Measurements from ENCODE around the gene UBAP2L. TPM values are rescaled to one million over a fixed set of nuclear protein-coding genes. Genes with fewer than 3 reads are reported as not detected.
"Not testable (repeated sequence)": the region's sequence is repeated elsewhere in the genome, so short reads cannot be mapped to it uniquely, and the experiment has no call there.

UBAP2L gene
- total RNA-seq, 1 experiment from 2014 or later = 105 TPM

DNA sequence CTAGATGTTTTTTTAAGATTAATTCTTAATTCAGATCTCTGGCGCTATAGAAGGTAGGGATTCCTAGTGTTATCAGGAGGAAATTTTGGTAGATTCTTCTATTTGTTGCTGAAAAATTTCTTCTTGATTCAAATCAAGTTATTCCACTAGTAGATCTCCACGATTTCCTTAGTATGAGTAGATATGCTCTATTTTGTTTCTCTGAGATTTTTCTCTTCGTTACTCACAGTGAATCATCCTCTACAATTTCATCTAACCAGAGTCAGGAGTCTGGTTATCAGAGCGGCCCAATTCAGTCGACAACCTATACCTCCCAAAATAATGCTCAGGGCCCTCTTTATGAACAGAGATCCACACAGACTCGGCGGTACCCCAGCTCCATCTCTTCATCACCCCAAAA is 32.9 kb downstream of the UBAP2L start:
- no peak for DNase-seq (ENCODE audit: low read depth)

DNA sequence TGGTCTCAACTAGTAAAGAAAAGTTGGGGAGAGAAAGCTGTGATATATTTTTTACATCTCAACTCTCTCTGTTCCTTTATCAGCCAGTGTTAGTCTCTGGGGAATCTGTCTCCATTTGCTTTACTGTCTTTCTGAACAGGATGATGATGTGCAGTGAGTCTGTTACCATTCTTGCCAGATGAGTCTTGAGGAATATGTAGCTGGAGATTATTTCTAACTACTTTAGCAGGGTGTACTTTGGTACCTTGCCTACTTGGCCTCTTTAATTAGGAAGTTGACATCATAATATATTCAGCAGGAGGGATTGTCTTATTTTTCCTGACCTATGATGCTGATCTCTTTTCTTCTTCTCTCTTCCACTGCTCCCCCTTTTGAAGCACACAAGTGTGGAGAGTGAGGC is 35.9 kb downstream of the UBAP2L start:
- no peak for DNase-seq (ENCODE audit: low read depth)

DNA sequence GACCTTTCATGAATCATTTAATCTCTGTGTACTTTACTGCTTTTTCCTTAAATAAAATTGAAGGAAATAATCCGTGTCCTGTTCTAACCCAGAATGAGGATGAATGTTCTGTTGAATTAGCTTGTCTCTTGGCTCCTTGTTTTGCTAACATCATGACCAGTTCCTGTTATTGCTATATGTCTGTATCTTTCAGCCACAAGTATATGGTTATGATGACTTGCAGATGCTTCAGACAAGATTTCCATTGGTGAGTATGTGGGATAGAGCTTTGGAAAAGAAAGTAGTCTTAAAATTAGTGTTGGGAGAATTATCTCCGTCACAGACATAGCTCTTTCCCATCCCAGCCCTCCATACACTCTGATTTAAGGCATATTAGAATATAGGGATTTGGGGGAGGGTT is 38.0 kb downstream of the UBAP2L start:
- DNase-seq (ENCODE audit: low read depth) = no peak

DNA sequence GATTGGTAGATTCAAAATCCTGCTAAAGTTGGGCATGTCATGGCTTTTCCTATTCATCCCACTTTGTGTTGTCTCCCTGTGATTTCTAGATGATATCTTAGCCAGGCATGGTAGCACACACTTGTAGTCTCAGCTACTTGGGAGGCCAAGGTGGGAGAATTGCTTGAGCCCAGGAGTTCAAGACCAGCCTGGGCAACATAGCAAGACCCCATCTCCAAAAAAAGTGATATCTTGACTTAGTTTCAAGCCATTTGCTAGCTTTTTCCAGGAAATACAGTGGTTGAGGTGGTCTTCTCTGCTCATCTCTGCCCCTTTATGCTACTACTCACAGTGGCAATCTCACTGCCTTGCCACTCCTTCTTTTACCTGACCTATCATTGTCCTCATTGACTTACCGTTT is 39.4 kb downstream of the UBAP2L start:
- DNase-seq (ENCODE audit: low read depth) = no peak

DNA sequence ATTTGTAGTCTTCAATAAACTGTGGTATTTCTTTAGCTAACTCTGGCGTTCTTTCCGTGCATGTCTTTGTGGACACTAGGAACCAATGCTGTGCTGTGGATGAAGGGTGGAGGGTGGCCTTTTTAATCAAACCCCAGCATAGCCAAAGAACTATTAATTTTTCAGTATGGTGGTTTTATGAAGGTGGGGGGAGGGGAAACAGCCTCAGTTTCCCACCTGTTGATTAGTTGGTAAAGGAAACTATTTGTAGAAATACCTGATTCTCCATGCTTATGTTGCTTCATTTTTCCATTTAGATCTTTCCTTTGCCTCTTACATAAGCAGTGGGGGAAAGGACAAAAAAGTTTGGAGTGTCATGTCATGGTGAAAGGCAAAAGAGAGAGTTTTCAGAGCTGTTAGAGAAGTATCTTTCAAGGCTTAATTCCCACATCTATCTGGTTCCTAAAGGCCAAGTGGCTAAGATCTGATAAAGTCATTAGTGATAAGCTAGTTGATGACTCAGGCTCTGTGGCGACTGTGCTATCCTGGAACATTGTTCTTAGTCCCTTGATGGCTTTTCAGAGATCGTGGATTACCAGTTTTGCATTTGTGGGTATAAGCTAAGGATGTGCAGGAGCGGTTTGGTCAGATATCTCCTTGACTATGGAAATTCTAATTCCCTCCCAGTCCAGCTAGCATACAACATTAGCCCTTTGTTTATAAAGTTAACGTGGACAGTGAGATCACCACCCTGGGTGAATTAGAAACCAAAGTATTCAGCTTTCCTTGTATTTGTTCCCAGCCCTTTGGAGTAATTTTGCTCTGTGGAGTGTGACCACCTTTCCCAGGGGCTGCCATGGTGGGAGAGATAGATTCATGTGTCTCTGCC is 42.9 kb downstream of the UBAP2L start:
- DNase-seq (ENCODE audit: low read depth) = no peak

DNA sequence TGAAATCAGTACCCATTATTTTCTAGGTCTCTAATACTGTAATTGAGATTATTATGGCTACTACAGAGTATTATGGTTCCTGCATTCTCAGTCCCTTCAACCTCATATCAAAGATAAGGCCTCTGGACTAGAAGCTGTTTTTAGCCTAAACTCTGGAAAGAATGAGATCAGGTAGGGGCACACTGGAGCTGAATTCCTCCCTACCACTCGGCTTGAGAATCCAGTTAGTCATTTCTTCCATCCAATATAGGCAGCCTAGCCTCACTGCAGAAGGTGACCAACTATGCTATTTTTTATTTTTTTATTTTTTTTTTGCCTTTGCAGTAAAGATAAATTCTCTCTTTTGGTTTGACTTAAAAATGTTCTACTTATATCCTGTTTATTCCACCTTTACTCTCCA is 43.7 kb downstream of the UBAP2L start:
- no peak for DNase-seq (ENCODE audit: low read depth)

DNA sequence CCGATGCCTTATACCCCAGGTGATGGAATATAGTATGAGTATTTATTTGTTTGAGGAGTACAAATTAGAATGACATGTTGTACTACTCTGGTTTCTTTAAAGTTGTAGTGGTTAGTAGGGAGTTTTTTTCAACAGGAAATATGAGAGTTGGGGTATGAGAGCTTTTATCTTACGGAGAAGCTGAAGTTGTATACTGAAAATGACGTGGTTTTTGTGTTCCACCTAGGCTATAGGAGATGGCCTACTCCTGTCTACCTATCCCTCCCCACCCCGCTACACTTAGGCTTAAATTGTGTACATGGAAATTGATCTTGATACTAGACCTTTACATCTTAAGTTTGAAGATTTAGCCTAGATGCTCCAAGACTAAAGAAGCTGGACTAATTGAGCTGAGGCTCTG is 44.8 kb downstream of the UBAP2L start:
- DNase-seq (ENCODE audit: low read depth) = no peak

DNA sequence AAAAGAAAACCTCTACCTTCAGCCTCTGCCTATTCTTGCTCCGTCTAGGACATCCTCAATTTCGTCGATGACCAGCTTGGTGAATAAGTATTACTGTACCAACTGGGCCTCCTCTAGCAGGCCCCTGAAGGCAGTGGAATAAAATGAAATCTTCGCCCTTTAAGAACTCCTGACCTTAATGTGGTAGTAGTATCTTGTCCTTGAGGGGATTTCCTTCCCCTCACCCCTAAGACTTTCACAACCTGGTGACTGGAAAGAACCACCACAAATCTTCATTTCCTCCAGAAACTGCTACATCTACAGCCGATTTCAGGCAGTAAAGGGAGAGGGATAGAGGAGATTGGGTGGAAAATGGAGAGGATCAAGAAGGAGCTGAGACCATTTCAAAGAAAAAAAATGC is 50.1 kb downstream of the UBAP2L start:
- DNase-seq (ENCODE audit: low read depth) = no peak

DNA sequence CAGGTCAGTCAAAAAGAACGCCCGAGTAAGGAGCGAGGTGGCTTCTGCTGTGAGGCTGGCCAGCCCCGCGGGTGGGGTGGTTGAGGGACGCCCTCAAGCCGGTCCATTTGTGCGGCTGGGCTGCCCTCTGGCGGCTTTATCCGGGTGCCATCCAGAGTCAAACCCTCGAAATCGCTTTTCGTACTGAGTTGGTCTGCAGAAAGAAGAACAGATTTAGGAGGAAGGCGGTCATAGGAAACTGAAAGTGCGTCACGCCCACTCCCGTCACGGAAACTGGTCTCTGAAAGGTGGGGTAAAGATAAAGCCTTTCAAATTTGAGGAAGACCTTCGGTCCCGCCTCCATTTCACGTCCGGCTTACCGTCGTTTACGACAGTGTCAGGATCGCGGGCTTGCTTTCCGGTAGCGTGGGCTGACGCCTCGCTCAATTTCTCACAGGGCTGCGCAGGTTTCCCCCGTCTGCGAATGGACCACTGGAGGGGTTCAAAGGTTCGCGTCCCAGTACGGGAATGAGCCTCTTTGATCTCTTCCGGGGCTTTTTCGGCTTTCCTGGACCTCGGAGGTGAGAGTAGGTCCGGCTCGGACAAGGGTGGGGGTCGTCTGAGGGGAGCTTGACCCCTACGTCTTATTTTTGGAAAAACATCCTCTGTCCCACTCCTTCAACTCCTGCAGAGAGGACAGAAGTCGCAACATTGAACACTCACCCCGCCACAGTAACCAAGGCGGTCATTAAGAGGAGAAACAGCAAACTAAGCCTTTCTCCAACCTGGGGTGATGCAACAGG is 51.7 kb downstream of the UBAP2L start, which contains the start of gene HAX1:
Gene HAX1, plus strand, starts transcription at position 413 of the 782 bp plus-strand sequence. Its CDS starts 95 bp downstream, at position 508.
- peak; percentile 96 for DNase-seq (ENCODE audit: low read depth)

DNA sequence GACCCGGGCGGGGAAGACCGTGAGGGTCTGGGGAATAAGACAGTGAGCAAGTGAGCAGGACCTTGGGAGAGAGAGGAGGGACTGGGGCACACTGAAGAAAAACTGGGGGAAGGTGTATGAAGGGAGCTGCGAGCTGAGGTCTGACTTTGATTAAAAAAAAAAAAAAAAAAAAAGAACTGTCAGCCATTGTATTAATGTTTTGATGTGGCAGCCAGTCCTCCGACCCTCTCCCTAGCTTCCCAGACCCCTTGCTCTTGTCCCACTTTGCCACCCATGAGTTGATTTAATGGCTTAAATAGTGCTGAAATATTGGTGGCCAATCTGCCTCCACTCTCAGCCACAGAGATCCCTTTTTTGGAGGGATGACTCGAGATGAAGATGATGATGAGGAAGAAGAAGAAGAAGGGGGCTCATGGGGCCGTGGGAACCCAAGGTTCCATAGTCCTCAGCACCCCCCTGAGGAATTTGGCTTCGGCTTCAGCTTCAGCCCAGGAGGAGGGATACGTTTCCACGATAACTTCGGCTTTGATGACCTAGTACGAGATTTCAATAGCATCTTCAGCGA is 52.3 kb downstream of the UBAP2L start:
- no peak for DNase-seq (ENCODE audit: low read depth)

DNA sequence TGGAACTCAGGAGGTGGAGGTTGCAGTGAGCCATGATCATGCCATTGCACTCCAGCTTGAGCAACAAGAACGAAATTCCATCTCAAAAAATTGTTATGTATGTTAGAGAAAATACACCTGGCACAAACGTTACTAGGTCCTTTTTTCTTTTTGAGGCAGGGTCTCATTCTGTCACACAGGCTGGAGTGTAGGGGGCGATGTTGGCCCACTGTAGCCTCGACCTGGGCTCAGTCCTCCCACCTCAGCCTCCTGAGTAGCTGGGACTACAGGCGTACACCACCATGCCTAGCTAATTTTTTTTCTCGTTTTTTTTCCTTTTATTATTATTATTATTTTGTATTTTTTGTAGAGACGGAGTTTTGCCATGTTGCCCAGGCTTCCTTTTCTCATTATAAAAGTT is 56.0 kb downstream of the UBAP2L start:
- DNase-seq (ENCODE audit: low read depth) = peak; percentile 16

DNA sequence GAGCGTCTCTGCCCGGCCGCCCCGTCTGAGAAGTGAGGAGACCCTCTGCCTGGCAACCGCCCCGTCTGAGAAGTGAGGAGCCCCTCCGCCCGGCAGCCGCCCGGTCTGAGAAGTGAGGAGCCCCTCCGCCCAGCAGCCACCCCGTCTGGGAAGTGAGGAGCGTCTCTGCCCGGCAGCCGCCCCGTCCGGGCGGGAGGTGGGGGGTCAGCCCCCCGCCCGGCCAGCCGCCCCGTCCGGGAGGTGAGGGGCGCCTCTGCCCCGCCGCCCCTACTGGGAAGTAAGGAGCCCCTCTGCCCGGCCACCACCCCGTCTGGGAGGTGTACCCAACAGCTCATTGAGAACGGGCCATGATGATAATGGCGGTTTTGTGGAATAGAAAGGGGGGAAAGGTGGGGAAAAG is 66.8 kb downstream of the UBAP2L start:
- DNase-seq (ENCODE audit: low read depth) = not testable (repeated sequence)

DNA sequence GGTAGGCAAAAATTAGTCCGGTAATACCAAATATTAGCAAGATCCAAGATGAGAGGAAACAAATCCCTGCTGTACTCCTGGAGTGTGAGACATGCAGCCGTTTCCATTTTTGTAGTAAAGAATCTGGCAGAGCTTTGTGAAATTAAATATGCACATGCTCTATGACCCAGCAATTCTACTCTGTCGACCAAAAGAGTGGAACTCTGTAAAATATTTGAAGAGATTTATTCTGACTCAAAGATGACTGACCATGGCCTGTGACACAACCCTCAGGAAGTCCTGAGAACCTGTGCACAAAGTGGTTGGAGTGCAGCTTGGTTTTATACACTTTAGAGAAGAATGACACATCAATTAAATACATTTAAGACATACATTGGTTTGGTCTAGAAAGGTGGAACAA is 67.9 kb downstream of the UBAP2L start:
- DNase-seq (ENCODE audit: low read depth) = no peak

DNA sequence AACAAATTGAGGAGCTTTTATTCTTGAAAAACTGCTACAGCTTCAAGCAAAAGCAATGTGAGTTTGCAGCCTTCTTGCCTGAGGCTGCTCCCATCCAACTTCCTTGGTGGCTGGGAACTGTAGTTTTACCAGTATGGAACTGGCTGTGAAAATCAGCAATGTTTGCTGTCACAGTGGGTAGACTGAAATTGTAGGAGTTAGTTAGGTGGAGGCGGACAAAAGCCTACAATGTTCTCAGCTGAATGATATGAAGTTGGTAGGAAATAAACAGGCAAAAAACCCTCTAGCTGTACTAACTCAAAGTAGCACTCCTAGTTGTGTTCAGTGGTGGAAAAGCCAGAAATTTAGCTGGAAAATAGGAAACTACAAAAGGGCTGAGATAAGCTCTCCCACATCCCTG is 70.2 kb downstream of the UBAP2L start:
- no peak for DNase-seq (ENCODE audit: low read depth)

DNA sequence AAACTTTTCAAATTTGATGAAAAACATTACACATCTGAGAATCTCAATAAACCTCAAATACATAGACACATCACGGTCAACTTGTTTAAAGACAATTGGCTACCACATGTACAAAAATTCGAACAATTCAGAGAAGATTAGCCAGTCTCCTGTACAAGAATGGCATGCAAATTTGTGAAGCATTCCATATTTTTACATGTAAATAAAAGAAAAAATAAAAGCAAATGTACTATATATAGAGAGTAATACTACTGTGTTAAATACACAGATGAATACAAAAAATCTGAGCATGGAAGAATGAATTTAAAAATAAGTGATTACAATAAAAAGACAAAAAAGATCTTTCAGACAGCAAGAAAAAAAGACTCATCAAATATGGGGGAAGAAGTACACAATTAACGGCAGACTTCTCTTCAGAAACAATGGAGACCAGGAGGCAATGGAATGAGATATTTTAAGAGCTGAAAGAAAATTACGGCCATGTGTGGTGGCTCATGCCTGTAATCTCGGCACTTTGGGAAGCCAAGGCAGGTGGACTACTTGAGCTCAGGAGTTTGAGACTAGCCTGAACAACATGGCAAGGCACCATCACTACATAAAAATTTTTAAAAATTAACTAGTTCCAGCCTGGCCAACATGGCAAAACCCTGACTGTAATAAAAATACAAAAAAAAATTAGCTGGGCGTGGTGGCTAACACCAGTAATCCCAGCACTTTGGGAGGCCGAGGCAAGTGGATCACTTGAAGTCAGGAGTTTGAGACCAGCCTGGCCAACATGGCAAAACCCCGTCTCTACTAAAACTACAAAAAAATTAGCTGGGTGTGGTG is 74.9 kb downstream of the UBAP2L start:
- no peak for DNase-seq (ENCODE audit: low read depth)

DNA sequence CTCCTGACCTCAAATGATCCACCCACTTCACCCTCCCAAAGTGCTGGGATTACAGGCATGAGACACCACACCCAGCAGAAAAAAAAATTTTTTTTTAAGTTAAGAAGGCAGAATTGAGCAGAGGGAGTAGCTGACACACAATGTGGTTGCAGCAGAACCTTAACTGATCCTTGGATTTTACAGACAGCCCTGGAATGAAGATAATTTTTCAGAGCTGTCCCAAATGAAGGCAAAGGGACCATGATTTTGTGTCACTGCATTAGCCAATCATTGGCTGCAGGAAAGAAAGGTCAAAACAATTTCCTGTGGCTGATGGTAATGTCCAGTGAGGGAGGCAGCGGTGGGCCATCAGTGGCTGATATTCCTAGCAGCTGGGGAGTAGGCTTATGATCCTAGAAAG is 80.8 kb downstream of the UBAP2L start:
- no peak for DNase-seq (ENCODE audit: low read depth)

DNA sequence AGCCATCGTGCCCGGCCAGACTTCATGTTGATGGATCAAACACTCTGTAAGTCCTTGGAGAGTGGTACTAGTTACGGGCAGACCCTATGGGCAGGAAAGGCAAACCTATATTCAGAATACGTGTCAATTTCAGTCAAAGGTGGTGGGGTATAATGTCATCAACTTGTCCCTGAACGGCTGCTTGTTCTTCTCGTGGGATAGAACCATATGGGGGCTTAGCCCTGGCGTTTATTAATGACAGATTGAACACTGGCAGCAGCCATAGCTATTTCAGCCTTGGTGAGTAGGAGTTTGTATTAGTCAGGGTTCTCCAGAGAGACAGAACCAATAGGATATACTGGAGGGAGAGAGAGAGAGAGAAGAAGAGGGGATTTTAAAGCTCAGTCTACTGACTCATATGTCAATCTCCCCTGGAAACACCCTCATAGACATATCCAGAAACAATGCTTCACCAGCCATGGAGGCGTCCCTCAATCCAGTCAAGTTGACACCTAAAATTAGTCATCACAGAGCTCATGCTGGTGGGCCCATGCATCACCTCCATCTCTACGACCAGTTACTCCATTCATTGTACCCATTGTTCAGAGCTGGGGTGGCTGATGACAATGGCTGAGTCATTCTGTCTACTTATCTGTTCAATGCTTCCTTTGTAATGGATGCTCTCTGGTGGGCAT is 84.0 kb downstream of the UBAP2L start:
- DNase-seq (ENCODE audit: low read depth) = peak; percentile 48

DNA sequence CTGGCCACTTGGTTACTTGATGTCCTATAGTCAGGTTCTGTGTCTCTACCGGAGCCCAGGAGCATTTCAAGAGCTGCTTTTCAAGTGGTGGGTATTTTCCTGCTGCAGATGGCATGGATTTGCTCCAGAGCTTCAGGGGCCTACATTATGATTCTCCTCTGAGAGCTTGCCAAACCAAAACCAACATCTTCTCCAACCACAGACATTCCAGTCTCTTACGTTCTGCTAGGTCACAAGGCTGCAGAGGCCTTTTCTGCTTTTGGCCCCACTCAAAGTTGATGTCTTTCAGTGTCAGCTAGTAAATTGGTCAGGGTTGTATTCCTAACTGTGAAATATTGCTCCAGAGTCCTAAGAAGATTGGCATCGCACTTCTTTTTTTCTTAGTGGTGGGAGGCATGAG is 85.4 kb downstream of the UBAP2L start:
- DNase-seq (ENCODE audit: low read depth) = peak; percentile 13

DNA sequence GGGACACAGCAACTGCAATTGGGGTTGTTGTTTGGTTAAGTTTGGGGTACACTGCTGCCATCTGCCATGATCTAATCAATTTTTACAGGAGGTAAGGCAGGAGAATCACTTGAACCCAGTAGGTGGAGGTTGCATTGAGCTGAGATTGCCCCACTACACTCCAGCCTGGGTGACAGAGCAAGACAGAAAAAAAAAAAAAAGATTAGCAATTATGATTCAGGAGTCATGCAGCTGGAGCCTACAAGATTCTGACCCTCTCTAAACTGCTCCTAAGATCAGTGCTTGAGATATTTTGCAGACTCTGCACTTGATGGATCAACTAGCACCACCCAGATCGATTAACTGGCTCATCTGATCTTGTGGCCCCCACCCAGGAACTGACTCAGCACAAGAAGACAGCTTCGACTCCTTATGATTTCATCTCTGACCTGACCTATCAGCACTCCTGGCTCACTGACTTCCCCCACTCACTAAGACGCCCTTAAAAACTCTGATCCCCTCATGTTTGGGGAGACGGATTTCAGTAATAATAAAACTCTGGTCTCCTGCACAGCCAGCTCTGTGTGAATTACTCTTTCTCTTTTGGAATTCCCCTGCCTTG is 87.0 kb downstream of the UBAP2L start:
- not testable (repeated sequence) for DNase-seq (ENCODE audit: low read depth)

DNA sequence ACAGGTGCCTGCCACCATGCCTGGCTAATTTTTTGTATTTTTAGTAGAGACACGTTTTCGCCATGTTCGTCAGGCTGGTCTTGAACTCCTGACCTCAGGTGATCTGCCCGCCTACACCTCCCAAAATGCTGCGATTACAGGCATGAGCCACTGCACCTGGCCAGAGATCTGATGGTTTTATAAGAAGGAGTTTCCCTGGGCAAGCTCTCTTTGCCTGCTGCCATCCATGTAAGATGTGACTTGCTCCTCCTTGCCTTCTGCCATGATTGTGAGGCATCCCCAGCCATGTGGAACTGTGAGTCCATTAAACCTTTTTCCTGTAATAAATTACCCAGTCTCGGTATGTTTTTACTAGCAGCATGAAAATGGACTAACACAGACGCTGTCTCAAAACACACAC is 88.4 kb downstream of the UBAP2L start:
- DNase-seq (ENCODE audit: low read depth) = not testable (repeated sequence)

Measured in Daoy (cell line).